GM23338 (cell line): Measurements from ENCODE around the gene PIP5K1C.

Experiments
- CREB1 ChIP-seq: fragments of 250-450 bp; sonication (Bioruptor Pico); IDR thresholded peaks from 2 replicates; pipeline ENCODE4 v1.5.0; 2020; ENCODE audit warnings: low read depth, mild to moderate bottlenecking, moderate library complexity
- CTCF ChIP-seq, 2 experiments: fragments of 200-600 bp in 1 of 2; sonication (generic) in 1 of 2; conservative IDR thresholded peaks; 2 replicates each; pipeline versions ENCODE4 v1.5.1 to v1.6.1; 2016 to 2017; ENCODE audit warnings: antibody characterized with exemption in 2 of 2, low read depth in 2 of 2, mild to moderate bottlenecking in 2 of 2, moderate library complexity in 1 of 2
- ETS1 ChIP-seq: IDR thresholded peaks from 2 replicates; pipeline ENCODE4 v1.6.1; 2016; ENCODE audit warnings: antibody characterized with exemption
- EZH2 ChIP-seq: fragments of 200-600 bp; sonication (generic); IDR thresholded peaks from one replicate; pipeline ENCODE4 v1.8.0; 2017; ENCODE audit warnings: antibody characterized with exemption, mild to moderate bottlenecking, low read depth; ENCODE audit not compliant: unreplicated experiment
- EZH2phosphoT487 ChIP-seq: fragments of 200-600 bp; sonication (generic); IDR thresholded peaks from one replicate; pipeline ENCODE4 v1.8.1; 2018; ENCODE audit warnings: antibody characterized with exemption; ENCODE audit not compliant: unreplicated experiment
- JUNB ChIP-seq: IDR thresholded peaks from one replicate; pipeline ENCODE4 v1.6.1; 2016; ENCODE audit warnings: antibody characterized with exemption; ENCODE audit not compliant: unreplicated experiment
- POLR2AphosphoS5 ChIP-seq: IDR thresholded peaks from 2 replicates; pipeline ENCODE4 v1.6.1; 2016; ENCODE audit warnings: antibody characterized with exemption, low read depth
- ZNF114 ChIP-seq: fragments of 250-450 bp; sonication (Bioruptor Pico); IDR thresholded peaks from 2 replicates; pipeline ENCODE4 v1.5.0; 2020; ENCODE audit warnings: mild to moderate bottlenecking, moderate library complexity
- ZNF331 ChIP-seq: fragments of 250-450 bp; sonication (Bioruptor Pico); IDR thresholded peaks from 2 replicates; pipeline ENCODE4 v1.5.0; 2020; ENCODE audit warnings: low read depth, mild to moderate bottlenecking, moderate library complexity
- TF ChIP-seq, protein P1 (sequence below): IDR thresholded peaks from one replicate; pipeline ENCODE4 v1.6.1; 2018; ENCODE audit warnings: antibody characterized with exemption; ENCODE audit not compliant: unreplicated experiment
- TF ChIP-seq, protein P2 (sequence below): fragments of 250-450 bp; sonication (Bioruptor Pico); IDR thresholded peaks from 2 replicates; pipeline ENCODE4 v1.5.0; 2020; ENCODE audit warnings: mild to moderate bottlenecking, moderate library complexity

- no peak for TF ChIP-seq CTCF (conservative IDR thresholded peaks at IDR 0.05; ENCODE audit: low read depth in 2 of 2)
- no peak for TF ChIP-seq POLR2AphosphoS5
- TF ChIP-seq EZH2 = no peak
- TF ChIP-seq, protein P1, sequence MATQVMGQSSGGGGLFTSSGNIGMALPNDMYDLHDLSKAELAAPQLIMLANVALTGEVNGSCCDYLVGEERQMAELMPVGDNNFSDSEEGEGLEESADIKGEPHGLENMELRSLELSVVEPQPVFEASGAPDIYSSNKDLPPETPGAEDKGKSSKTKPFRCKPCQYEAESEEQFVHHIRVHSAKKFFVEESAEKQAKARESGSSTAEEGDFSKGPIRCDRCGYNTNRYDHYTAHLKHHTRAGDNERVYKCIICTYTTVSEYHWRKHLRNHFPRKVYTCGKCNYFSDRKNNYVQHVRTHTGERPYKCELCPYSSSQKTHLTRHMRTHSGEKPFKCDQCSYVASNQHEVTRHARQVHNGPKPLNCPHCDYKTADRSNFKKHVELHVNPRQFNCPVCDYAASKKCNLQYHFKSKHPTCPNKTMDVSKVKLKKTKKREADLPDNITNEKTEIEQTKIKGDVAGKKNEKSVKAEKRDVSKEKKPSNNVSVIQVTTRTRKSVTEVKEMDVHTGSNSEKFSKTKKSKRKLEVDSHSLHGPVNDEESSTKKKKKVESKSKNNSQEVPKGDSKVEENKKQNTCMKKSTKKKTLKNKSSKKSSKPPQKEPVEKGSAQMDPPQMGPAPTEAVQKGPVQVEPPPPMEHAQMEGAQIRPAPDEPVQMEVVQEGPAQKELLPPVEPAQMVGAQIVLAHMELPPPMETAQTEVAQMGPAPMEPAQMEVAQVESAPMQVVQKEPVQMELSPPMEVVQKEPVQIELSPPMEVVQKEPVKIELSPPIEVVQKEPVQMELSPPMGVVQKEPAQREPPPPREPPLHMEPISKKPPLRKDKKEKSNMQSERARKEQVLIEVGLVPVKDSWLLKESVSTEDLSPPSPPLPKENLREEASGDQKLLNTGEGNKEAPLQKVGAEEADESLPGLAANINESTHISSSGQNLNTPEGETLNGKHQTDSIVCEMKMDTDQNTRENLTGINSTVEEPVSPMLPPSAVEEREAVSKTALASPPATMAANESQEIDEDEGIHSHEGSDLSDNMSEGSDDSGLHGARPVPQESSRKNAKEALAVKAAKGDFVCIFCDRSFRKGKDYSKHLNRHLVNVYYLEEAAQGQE = no peak
- no peak for TF ChIP-seq ETS1
- no peak for TF ChIP-seq ZNF331
- TF ChIP-seq EZH2phosphoT487 = no peak
- TF ChIP-seq JUNB = no peak
- TF ChIP-seq CREB1 = no peak
- TF ChIP-seq, protein P2, sequence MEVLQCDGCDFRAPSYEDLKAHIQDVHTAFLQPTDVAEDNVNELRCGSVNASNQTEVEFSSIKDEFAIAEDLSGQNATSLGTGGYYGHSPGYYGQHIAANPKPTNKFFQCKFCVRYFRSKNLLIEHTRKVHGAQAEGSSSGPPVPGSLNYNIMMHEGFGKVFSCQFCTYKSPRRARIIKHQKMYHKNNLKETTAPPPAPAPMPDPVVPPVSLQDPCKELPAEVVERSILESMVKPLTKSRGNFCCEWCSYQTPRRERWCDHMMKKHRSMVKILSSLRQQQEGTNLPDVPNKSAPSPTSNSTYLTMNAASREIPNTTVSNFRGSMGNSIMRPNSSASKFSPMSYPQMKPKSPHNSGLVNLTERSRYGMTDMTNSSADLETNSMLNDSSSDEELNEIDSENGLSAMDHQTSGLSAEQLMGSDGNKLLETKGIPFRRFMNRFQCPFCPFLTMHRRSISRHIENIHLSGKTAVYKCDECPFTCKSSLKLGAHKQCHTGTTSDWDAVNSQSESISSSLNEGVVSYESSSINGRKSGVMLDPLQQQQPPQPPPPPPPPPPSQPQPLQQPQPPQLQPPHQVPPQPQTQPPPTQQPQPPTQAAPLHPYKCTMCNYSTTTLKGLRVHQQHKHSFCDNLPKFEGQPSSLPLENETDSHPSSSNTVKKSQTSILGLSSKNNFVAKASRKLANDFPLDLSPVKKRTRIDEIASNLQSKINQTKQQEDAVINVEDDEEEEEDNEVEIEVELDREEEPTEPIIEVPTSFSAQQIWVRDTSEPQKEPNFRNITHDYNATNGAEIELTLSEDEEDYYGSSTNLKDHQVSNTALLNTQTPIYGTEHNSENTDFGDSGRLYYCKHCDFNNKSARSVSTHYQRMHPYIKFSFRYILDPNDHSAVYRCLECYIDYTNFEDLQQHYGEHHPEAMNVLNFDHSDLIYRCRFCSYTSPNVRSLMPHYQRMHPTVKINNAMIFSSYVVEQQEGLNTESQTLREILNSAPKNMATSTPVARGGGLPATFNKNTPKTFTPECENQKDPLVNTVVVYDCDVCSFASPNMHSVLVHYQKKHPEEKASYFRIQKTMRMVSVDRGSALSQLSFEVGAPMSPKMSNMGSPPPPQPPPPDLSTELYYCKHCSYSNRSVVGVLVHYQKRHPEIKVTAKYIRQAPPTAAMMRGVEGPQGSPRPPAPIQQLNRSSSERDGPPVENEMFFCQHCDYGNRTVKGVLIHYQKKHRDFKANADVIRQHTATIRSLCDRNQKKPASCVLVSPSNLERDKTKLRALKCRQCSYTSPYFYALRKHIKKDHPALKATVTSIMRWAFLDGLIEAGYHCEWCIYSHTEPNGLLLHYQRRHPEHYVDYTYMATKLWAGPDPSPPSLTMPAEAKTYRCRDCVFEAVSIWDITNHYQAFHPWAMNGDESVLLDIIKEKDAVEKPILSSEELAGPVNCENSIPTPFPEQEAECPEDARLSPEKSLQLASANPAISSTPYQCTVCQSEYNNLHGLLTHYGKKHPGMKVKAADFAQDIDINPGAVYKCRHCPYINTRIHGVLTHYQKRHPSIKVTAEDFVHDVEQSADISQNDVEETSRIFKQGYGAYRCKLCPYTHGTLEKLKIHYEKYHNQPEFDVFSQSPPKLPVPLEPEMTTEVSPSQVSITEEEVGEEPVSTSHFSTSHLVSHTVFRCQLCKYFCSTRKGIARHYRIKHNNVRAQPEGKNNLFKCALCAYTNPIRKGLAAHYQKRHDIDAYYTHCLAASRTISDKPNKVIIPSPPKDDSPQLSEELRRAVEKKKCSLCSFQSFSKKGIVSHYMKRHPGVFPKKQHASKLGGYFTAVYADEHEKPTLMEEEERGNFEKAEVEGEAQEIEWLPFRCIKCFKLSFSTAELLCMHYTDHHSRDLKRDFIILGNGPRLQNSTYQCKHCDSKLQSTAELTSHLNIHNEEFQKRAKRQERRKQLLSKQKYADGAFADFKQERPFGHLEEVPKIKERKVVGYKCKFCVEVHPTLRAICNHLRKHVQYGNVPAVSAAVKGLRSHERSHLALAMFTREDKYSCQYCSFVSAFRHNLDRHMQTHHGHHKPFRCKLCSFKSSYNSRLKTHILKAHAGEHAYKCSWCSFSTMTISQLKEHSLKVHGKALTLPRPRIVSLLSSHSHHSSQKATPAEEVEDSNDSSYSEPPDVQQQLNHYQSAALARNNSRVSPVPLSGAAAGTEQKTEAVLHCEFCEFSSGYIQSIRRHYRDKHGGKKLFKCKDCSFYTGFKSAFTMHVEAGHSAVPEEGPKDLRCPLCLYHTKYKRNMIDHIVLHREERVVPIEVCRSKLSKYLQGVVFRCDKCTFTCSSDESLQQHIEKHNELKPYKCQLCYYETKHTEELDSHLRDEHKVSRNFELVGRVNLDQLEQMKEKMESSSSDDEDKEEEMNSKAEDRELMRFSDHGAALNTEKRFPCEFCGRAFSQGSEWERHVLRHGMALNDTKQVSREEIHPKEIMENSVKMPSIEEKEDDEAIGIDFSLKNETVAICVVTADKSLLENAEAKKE (CRISPR knock-in tag) = no peak
- TF ChIP-seq ZNF114 = no peak
Observed at GRCh38 chr19:3698386-3698950, 1.8 kb downstream of the PIP5K1C start.
